LNCaP clone FGC (cell line): ENCODE measurements around the gene GALK1.

Experiments used
- DNase-seq: peaks from one replicate; pipeline ENCODE4 v3.0.0-alpha.2; 2011; ENCODE audit warnings: low read depth
- H3K4me3 ChIP-seq: 2 replicates; pipeline ENCODE4 v1.5.1; 2011; ENCODE audit warnings: mild to moderate bottlenecking, low read depth, low read length, control low read depth
- CTCF ChIP-seq: IDR thresholded peaks from 2 replicates; pipeline ENCODE4 v1.5.1; 2012; ENCODE audit warnings: mild to moderate bottlenecking; ENCODE audit not compliant: control insufficient read depth, insufficient read depth; ENCODE audit errors: extremely low read depth

The GALK1 gene

GRCh38 chr17:75730065-75730464 is 34.9 kb downstream of the GALK1 start:
- H3K4me3 ChIP-seq, result no peak overlapping the region
- TF ChIP-seq CTCF, result no peak
- no peak for DNase-seq

- no peak overlapping the region for H3K4me3 ChIP-seq
- no peak for DNase-seq
- TF ChIP-seq CTCF, result no peak
These were observed 35.6 kb downstream of the GALK1 start for GRCh38 chr17:75729351-75729750.

GRCh38 chr17:75727391-75727790 is 37.6 kb downstream of the GALK1 start:
- no peak for DNase-seq

GRCh38 chr17:75725504-75725903 is 39.5 kb downstream of the GALK1 start:
- DNase-seq, result no peak
- TF ChIP-seq CTCF, result no peak
- no peak overlapping the region for H3K4me3 ChIP-seq

More at GRCh38 chr17:75727391-75727790, 37.6 kb downstream of the GALK1 start:
- no peak overlapping the region for H3K4me3 ChIP-seq
- TF ChIP-seq CTCF, result no peak

GRCh38 chr17:75724016-75725003 is 40.7 kb downstream of the GALK1 start:
- DNase-seq, result no peak
- no peak for TF ChIP-seq CTCF
- no peak overlapping the region for H3K4me3 ChIP-seq

GRCh38 chr17:75723171-75723930 is 41.6 kb downstream of the GALK1 start:
- TF ChIP-seq CTCF, result no peak
- DNase-seq, result no peak
- H3K4me3 ChIP-seq, result no peak overlapping the region
